OCI-LY3 (cell line): ENCODE measurements around the gene FAM89A.

Experiments used
- CTCF ChIP-seq: fragments of 200-600, 300-600 bp; sonication (generic); IDR thresholded peaks from 2 replicates; pipeline ENCODE4 v1.5.1; 2014; ENCODE audit warnings: antibody characterized with exemption, low read length, low read depth
- EZH2phosphoT487 ChIP-seq: fragments of 200-600 bp; shearing (Covaris generic); IDR thresholded peaks from 2 replicates; pipeline ENCODE4 v1.6.1; 2018; ENCODE audit warnings: antibody characterized with exemption, mixed run types, low read depth

GRCh38 chr1:230985711-230986110 is 54.3 kb downstream of the FAM89A start:
- TF ChIP-seq CTCF: no peak
- TF ChIP-seq EZH2phosphoT487: no peak
